Measurements from ENCODE around the gene CLK3. TPM values are rescaled to one million over a fixed set of nuclear protein-coding genes. Genes with fewer than 3 reads are reported as not detected.
A peak's percentile ranks its signal among the peaks of the same experiment; 100 is the strongest.

The CLK3 gene
- total RNA-seq, 4 donors from 2014 or later: 46.8 to 105 (median 58.0) TPM

DNA sequence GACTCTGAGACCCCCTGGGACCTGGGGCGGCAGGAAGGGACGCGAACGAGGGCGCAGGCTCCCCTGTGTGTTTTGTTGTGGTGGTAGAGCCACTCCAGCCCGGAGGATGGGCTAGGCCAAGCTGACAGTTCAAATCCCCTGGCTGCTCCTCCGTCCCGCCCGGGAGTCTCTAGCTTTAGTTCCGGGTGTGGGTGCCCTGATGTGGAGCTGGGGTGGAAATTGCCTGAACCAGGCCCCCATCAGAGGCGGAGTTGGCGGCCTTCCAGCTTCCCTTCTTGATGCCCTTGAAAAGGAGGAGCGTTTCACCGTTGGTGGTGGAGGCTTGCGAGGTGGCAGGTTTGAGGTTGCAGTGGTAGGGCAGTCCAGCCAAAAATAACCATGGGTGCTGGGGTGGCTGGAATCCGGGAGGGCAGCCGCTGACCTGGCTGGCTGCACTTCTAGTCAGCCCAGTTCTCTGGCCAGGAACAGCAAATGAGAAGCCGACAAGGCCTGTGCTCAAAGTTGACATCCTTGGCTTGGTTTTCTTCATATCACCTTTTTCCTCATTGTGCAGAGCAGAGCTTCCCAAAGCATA lies 817 bp downstream of the CLK3 start:
- no peak for DNase-seq
- intact Hi-C loops (cut with DNase I): no loop called here
- peak overlapping the region; percentile 92 to 99 (median 98) for H3K27ac ChIP-seq
- 0 to 2% methylated on average over 1 to 5 of the region's 18 CpGs for WGBS, 2 donors
- H3K36me3 ChIP-seq: peaks cover 15 to 33% (median 22%) of the 10 kb centered on the region in 3 donors
- peak overlapping the region; percentile 72 to 95 (median 86) for H3K4me3 ChIP-seq
- TF ChIP-seq CTCF (IDR thresholded peaks at IDR 0.05) (no peak), POLR2A (IDR thresholded peaks at IDR 0.05) (peak in 2 of 4 donors; percentile 20 to 28)
- no peaks in the 10 kb centered on the region for H3K27me3 ChIP-seq
- peaks cover 30 to 67% (median 32%) of the 10 kb centered on the region in 3 donors for H3K4me1 ChIP-seq
- no peaks in the 10 kb centered on the region for H3K9me3 ChIP-seq

DNA sequence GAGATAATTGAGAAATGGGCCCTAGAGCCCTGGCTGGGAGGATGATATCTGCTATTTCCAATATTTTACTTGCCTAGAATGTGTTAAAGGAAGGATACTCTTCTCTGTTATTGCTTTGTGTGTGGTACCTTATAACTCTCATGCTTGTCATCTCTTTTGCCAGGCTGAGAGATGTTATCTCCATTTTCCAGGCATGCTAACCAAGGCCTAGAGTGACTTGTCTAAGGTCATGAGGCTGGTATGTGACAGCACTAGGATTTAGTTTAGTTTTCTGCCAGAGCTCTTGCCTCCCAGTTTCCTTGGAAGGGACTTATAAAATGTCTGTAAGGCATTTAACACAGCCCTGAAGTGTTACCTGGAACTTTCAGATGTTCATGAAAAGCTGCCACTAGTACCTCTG lies 1.4 kb downstream of the CLK3 start:
- H3K4me1 ChIP-seq: peaks cover 31 to 67% (median 33%) of the 10 kb centered on the region in 3 donors
- TF ChIP-seq POLR2A (IDR thresholded peaks at IDR 0.05): no peak
- no peak for TF ChIP-seq CTCF (IDR thresholded peaks at IDR 0.05)

DNA sequence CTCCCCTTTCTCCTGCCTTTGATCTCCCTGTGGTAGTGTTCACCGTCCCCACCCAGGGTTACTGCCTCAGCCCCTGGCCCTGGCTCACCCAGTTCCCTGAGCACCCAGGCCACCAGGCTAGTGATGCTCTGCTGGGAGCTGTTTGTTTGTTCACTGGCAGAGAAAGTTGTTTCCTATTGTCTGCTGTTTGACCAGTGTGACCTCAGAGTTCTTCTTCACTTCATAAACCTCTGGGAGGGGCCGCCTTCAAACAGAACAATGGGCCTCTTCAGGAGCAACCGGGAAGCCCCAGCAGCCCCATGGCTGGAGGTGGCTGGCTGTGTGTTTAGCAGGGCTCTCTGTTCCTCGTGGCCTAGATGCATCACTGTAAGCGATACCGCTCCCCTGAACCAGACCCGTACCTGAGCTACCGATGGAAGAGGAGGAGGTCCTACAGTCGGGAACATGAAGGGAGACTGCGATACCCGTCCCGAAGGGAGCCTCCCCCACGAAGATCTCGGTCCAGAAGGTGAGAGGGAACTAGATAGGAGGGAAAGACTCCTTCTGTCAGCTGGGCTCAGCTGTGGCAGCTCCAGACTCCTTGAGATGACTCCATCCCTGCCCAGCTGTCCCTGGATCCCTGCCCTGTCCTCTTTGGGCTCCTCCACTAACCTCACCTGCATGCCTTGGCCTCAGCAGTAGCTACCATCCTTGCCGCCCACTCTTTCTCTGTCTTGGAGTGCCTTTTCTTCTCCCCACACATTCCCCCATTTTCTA lies 3.4 kb downstream of the CLK3 start:
- DNase-seq: no peak
- H3K4me3 ChIP-seq: no peak overlapping the region
- TF ChIP-seq POLR2A (IDR thresholded peaks at IDR 0.05) (no peak), CTCF (IDR thresholded peaks at IDR 0.05) (no peak)
- no peaks in the 10 kb centered on the region for H3K9me3 ChIP-seq
- 80 to 84% methylated on average over 3 to 9 of the region's 15 CpGs for WGBS, 2 donors
- H3K27me3 ChIP-seq: no peaks in the 10 kb centered on the region
- H3K4me1 ChIP-seq: peaks cover 31 to 69% (median 33%) of the 10 kb centered on the region in 3 donors
- intact Hi-C loops (cut with DNase I): no loop called here
- H3K36me3 ChIP-seq: peaks cover 38 to 59% (median 41%) of the 10 kb centered on the region in 3 donors
- no peak overlapping the region for H3K27ac ChIP-seq

More for the DNA sequence above, 1.4 kb downstream of the CLK3 start:
- DNase-seq: no peak
- H3K9me3 ChIP-seq: no peaks in the 10 kb centered on the region
- H3K27ac ChIP-seq: peak overlapping the region in 2 of 4 donors; percentile 92 to 99
- intact Hi-C loops (cut with DNase I): no loop called here
- H3K27me3 ChIP-seq: no peaks in the 10 kb centered on the region
- H3K36me3 ChIP-seq: peaks cover 21 to 38% (median 24%) of the 10 kb centered on the region in 3 donors
- H3K4me3 ChIP-seq: peak overlapping the region; percentile 72 to 95 (median 86)

DNA sequence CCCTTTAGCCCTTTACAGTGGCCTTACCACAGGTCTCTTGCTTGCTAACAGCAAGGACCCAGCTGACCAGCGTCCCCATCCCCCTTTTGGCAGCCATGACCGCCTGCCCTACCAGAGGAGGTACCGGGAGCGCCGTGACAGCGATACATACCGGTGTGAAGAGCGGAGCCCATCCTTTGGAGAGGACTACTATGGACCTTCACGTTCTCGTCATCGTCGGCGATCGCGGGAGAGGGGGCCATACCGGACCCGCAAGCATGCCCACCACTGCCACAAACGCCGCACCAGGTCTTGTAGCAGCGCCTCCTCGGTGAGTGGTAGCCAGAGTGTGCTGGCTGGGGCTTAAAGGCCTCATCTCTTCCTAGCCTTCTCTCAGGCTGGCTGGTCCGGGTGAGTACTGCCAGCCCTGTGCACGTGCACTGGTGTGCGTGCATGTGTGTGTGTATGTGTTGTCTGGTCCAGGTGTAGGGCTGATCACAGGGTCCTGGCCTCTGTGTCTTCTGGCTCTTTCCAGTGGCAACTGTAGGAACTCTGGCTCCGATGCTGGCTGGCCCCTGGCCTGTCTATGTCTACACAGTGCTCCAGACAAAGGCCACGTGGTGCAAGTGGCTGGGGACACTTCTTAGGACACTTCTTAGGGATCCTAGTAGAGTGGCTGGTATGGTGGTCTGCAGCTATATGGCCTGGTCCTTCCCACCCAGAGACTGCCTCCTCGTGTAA lies 4.4 kb downstream of the CLK3 start:
- Histone ChIP-seq H3K4me1 (peaks cover 31 to 59% (median 33%) of the 10 kb centered on the region in 3 donors), H3K4me3 (no peak overlapping the region), H3K27me3 (no peaks in the 10 kb centered on the region), H3K9me3 (no peaks in the 10 kb centered on the region), H3K36me3 (peaks cover 48 to 69% (median 51%) of the 10 kb centered on the region in 3 donors), H3K27ac (no peak overlapping the region)
- intact Hi-C loops (cut with DNase I): loop anchor here (5.0 kb wide), 1 partner anchor 243 kb away; no protein-coding TSS in a partner anchor
- TF ChIP-seq POLR2A (IDR thresholded peaks at IDR 0.05): no peak
- TF ChIP-seq CTCF (IDR thresholded peaks at IDR 0.05): no peak
- DNase-seq: no peak
- WGBS, 2 donors: 95 to 97% methylated on average over 10 to 11 of the region's 27 CpGs

Measured in esophagus squamous epithelium (tissue), 5 donors.